ENCODE results near the gene RTL9.

The RTL9 gene

GRCh38 chrX:110407910-110408545, 49.4 kb downstream of the RTL9 start:
- DNase-seq: peak; percentile 43

Measured in HCEC 1CT (cell line).